Glutamatergic neuron (in vitro differentiated cells): ENCODE results near the gene KIAA0930. TPM values are rescaled to one million over a fixed set of nuclear protein-coding genes. Genes with fewer than 3 reads are reported as not detected.

Experiments
- DNase-seq: peaks from one replicate; pipeline ENCODE4 v3.0.0; 2022
- H3K27ac Mint-ChIP-seq: one replicate; pipeline ENCODE4 v1.8.0; 2020; ENCODE audit warnings: mild to moderate bottlenecking, mixed read lengths, inconsistent platforms; ENCODE audit not compliant: unreplicated experiment
- H3K27me3 Mint-ChIP-seq: one replicate; pipeline ENCODE4 v1.8.0; 2020; ENCODE audit warnings: mild to moderate bottlenecking, moderate library complexity, mixed read lengths, inconsistent platforms; ENCODE audit not compliant: unreplicated experiment
- H3K36me3 Mint-ChIP-seq: one replicate; pipeline ENCODE4 v1.8.0; 2020; ENCODE audit warnings: mild to moderate bottlenecking, mixed read lengths, inconsistent platforms; ENCODE audit not compliant: unreplicated experiment
- H3K4me1 Mint-ChIP-seq: one replicate; pipeline ENCODE4 v1.8.0; 2020; ENCODE audit warnings: mild to moderate bottlenecking, low read depth, mixed read lengths, inconsistent platforms; ENCODE audit not compliant: unreplicated experiment
- H3K4me3 Mint-ChIP-seq: one replicate; pipeline ENCODE4 v1.8.0; 2020; ENCODE audit warnings: mild to moderate bottlenecking, mixed read lengths, inconsistent platforms; ENCODE audit not compliant: unreplicated experiment
- H3K9me3 Mint-ChIP-seq: one replicate; pipeline ENCODE4 v1.8.0; 2020; ENCODE audit warnings: mild to moderate bottlenecking, moderate library complexity, mixed read lengths, inconsistent platforms; ENCODE audit not compliant: unreplicated experiment
- total RNA-seq: library from RNA; stranded (reverse); fragmentation: NEBNext Ultra II Directional; extraction: Animal tissue kit (Norgen Biotek cat#: 25700); gene quantifications from one replicate; pipeline ENCODE4 v1.2.1, GENCODE V29; 2021; ENCODE audit not compliant: unreplicated experiment
- TF ChIP-seq, protein P1 (sequence below): fragments of 200-600 bp; sonication (generic); IDR thresholded peaks from one replicate; pipeline ENCODE4 v1.5.0; 2021; ENCODE audit not compliant: partially characterized antibody, unreplicated experiment

Gene KIAA0930
- total RNA-seq, 1 donor from 2014 or later = 170 TPM

- no peak for DNase-seq
- peaks cover 4% of the 10 kb centered on the region for H3K36me3 Mint-ChIP-seq
- TF ChIP-seq, protein P1, sequence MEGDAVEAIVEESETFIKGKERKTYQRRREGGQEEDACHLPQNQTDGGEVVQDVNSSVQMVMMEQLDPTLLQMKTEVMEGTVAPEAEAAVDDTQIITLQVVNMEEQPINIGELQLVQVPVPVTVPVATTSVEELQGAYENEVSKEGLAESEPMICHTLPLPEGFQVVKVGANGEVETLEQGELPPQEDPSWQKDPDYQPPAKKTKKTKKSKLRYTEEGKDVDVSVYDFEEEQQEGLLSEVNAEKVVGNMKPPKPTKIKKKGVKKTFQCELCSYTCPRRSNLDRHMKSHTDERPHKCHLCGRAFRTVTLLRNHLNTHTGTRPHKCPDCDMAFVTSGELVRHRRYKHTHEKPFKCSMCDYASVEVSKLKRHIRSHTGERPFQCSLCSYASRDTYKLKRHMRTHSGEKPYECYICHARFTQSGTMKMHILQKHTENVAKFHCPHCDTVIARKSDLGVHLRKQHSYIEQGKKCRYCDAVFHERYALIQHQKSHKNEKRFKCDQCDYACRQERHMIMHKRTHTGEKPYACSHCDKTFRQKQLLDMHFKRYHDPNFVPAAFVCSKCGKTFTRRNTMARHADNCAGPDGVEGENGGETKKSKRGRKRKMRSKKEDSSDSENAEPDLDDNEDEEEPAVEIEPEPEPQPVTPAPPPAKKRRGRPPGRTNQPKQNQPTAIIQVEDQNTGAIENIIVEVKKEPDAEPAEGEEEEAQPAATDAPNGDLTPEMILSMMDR = no peak
- H3K27me3 Mint-ChIP-seq = peaks cover 2% of the 10 kb centered on the region
- peaks cover 1% of the 10 kb centered on the region for H3K4me1 Mint-ChIP-seq
- H3K27ac Mint-ChIP-seq = no peak overlapping the region
- H3K4me3 Mint-ChIP-seq = no peak overlapping the region
- H3K9me3 Mint-ChIP-seq = peaks cover 4% of the 10 kb centered on the region
Measured at GRCh38 chr22:45179276-45180049, 61.2 kb downstream of the KIAA0930 start.

GRCh38 chr22:45172881-45173585, 67.7 kb downstream of the KIAA0930 start:
- H3K4me1 Mint-ChIP-seq = no peaks in the 10 kb centered on the region
- no peak overlapping the region for H3K4me3 Mint-ChIP-seq
- peaks cover 2% of the 10 kb centered on the region for H3K9me3 Mint-ChIP-seq
- H3K36me3 Mint-ChIP-seq = peaks cover 4% of the 10 kb centered on the region
- DNase-seq = no peak
- H3K27me3 Mint-ChIP-seq = peaks cover 1% of the 10 kb centered on the region
- TF ChIP-seq, protein P1 = no peak
- no peak overlapping the region for H3K27ac Mint-ChIP-seq

DNA sequence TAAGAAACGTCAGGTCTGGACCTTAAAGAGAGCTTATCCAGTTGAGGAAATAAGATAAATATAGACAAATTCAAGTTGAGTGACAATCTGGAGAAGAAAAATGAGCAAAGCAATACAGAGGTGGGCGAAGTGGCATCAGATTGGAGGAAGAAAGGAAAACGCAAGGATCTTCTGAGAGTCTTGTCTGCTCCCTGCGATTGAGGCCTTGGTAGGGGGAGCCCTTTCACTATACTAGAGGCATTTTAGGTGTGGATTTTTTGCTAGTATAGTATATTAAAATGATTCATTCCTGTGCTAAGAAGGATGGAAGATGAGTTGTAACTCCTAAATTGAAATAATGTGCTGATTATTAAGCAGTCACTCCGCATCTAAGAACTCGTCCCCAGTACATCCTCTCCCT, 68.9 kb downstream of the KIAA0930 start:
- H3K36me3 Mint-ChIP-seq = peaks cover 4% of the 10 kb centered on the region
- H3K27me3 Mint-ChIP-seq = peaks cover 1% of the 10 kb centered on the region
- no peak overlapping the region for H3K4me3 Mint-ChIP-seq
- peaks cover 2% of the 10 kb centered on the region for H3K9me3 Mint-ChIP-seq
- TF ChIP-seq, protein P1 = no peak
- no peak for DNase-seq
- no peak overlapping the region for H3K27ac Mint-ChIP-seq
- H3K4me1 Mint-ChIP-seq = no peaks in the 10 kb centered on the region

DNA sequence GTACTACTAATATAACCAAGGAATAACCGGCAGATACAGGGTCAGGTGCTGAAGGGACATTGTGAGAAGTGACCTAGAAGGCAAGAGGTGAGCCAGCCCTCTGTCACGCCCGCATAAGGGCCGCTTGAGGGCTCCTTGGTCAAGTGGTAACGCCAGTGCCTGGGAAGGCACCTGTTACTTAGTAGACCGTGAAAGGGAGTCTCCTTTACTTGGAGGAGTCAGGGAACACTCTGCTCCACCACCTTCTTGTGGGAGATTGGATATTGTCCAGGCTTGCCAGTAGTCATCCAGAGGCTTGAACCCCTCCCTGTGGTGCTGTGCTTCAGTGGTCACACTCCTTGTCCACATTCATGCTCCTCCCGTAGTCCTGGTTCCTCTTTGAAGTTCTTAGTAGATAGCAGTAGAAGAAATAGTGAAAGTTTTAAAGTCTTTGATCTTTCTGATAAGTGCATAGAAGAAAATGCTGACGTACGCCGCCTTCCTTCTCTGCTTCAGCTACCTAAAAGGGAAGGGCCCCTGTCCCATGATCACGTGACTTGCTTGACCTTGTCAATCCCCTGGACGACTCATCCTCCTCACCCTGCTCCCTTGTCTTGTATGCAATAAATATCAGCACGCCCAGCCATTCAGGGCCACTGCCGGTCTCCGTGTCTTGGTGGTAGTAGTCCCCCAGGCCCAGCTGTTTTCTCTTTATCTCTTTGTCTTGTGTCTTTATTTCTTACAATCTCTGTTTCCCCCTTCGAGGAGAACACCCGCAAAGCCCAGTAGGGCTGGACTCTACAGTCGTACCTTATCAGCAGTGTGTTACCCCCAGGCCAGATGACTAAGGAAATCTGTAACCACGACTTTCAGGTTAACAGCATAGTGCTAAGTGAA, 70.9 kb downstream of the KIAA0930 start:
- TF ChIP-seq, protein P1 = no peak
- no peak overlapping the region for H3K27ac Mint-ChIP-seq
- H3K36me3 Mint-ChIP-seq = peaks cover 4% of the 10 kb centered on the region
- no peak for DNase-seq
- peaks cover 7% of the 10 kb centered on the region for H3K9me3 Mint-ChIP-seq
- H3K4me3 Mint-ChIP-seq = no peak overlapping the region
- peaks cover 4% of the 10 kb centered on the region for H3K27me3 Mint-ChIP-seq
- H3K4me1 Mint-ChIP-seq = peaks cover 2% of the 10 kb centered on the region
